ENCODE results near the gene GPR55.

GRCh38 chr2:230871361-230872150, 53.5 kb downstream of the GPR55 start:
- TF ChIP-seq, protein P1, sequence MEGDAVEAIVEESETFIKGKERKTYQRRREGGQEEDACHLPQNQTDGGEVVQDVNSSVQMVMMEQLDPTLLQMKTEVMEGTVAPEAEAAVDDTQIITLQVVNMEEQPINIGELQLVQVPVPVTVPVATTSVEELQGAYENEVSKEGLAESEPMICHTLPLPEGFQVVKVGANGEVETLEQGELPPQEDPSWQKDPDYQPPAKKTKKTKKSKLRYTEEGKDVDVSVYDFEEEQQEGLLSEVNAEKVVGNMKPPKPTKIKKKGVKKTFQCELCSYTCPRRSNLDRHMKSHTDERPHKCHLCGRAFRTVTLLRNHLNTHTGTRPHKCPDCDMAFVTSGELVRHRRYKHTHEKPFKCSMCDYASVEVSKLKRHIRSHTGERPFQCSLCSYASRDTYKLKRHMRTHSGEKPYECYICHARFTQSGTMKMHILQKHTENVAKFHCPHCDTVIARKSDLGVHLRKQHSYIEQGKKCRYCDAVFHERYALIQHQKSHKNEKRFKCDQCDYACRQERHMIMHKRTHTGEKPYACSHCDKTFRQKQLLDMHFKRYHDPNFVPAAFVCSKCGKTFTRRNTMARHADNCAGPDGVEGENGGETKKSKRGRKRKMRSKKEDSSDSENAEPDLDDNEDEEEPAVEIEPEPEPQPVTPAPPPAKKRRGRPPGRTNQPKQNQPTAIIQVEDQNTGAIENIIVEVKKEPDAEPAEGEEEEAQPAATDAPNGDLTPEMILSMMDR (tag by site-specific recombination; IDR thresholded peaks at IDR 0.05): no peak
- TF ChIP-seq MYNN (tag by site-specific recombination; IDR thresholded peaks at IDR 0.05; ENCODE audit: borderline replicate concordance) (no peak), PRDM1 (tag by site-specific recombination; IDR thresholded peaks at IDR 0.05) (no peak), ZNF274 (IDR thresholded peaks at IDR 0.05; ENCODE audit: low read length) (no peak), ZNF274 (tag by site-specific recombination; IDR thresholded peaks at IDR 0.05; ENCODE audit: borderline replicate concordance) (no peak), ZNF473 (tag by site-specific recombination; IDR thresholded peaks at IDR 0.05) (no peak), ELK4 (IDR thresholded peaks at IDR 0.05; ENCODE audit: borderline replicate concordance, low read depth, low read length) (no peak), ZFP41 (tag by site-specific recombination; IDR thresholded peaks at IDR 0.05; ENCODE audit: borderline replicate concordance) (no peak), ZNF48 (tag by site-specific recombination; IDR thresholded peaks at IDR 0.05) (no peak), HOXC10 (CRISPR knock-in tag; IDR thresholded peaks at IDR 0.05) (no peak), ZNF416 (tag by site-specific recombination; IDR thresholded peaks at IDR 0.05) (no peak), ZNF335 (tag by site-specific recombination; conservative IDR thresholded peaks at IDR 0.05) (no peak), OVOL3 (tag by site-specific recombination; IDR thresholded peaks at IDR 0.05) (no peak), KLF10 (tag by site-specific recombination; IDR thresholded peaks at IDR 0.05) (no peak)
